NB4 (cell line): ENCODE data around the gene PSMD5.
A peak's percentile ranks its signal among the peaks of the same experiment; 100 is the strongest.

Source experiments
- DNase-seq: peaks from one replicate; pipeline ENCODE4 v3.0.0; 2010; ENCODE audit warnings: low read depth
- H3K4me3 ChIP-seq: one replicate; pipeline ENCODE4 v1.5.1; 2011; ENCODE audit warnings: mild to moderate bottlenecking, low read depth, low read length, moderate library complexity
- MYC ChIP-seq: IDR thresholded peaks from 2 replicates; pipeline ENCODE4 v1.6.1; 2011; ENCODE audit warnings: low read depth, low read length
- POLR2A ChIP-seq: IDR thresholded peaks from 2 replicates; pipeline ENCODE4 v1.6.1; 2011; ENCODE audit warnings: mild to moderate bottlenecking; ENCODE audit not compliant: insufficient read length; ENCODE audit errors: extremely low read depth
- TF ChIP-seq, protein P1 (sequence below): IDR thresholded peaks from 2 replicates; pipeline ENCODE4 v1.6.1; 2011; ENCODE audit warnings: low read depth, low read length
- TF ChIP-seq, protein P2 (sequence below): IDR thresholded peaks from one replicate; pipeline ENCODE4 v1.5.1; 2012; ENCODE audit warnings: low read depth, low read length

Gene PSMD5

DNA sequence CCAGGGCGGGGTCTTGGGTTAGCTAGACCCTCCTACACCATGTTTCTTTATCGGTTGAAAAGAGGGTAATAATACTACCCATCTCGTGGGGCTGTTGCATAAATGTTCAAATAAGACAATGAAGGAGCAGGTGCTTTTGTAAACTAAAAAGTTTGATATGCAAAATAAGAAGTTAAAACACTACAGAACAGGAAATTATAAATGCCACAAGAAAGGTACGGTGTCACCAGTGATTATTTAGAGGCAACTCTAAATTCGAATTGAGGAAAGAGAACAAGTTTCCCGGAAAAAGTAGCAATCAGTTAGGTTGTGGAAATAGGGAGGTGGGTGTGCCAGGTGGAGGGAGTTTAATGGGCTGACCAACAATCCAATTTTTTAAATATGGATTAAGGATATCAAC is 36.7 kb upstream of the PSMD5 start:
- TF ChIP-seq, protein P1, sequence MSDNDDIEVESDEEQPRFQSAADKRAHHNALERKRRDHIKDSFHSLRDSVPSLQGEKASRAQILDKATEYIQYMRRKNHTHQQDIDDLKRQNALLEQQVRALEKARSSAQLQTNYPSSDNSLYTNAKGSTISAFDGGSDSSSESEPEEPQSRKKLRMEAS: no peak
- no peak for TF ChIP-seq POLR2A
- no peak for DNase-seq
- no peak overlapping the region for H3K4me3 ChIP-seq

DNA sequence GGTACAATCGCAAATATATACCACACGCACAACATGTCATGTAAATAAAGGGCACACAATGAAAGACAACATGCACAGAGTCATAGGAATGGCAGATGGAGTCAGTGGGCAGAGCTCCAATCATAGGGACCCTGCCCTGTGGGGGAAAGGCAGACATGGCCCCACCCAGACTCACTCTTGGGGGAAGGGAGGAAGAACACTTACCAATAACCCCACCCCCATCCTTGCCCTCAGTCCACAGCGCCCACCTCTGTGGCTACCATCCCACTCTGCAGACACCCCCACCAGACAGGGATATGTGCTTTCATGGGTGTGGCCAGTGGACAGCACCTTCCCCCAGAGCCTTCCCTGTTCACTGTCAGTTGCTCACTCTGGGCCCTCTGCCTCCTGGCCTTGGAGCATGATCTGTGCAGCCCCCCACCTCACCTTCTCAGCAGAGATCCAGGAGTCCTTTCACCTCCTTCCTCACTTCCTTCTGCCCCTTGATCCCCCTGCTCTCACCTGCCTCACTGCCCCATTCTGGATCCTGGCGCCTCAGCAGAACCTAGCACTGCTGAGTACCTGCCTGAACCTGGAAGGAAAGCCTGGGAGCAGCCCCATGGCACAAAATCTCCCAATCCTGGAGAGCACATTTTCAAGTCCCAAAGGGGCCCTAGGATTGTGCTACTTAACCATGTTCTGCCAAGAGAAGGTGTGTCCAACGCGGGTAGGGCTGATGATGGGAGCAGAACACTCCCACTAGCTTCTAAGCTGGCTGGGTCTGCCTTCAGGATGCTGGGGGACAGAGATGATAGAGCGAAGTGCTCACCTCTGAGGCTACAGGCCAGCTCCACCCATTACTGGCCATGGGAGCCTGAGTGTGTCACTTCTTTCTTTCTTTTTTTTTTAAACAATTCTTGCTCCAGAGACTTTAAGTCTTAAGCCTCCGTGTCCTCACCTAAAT is 35.7 kb upstream of the PSMD5 start:
- H3K4me3 ChIP-seq: peak overlapping the region; percentile 91
- peak; percentile 51 for DNase-seq
- TF ChIP-seq, protein P2, sequence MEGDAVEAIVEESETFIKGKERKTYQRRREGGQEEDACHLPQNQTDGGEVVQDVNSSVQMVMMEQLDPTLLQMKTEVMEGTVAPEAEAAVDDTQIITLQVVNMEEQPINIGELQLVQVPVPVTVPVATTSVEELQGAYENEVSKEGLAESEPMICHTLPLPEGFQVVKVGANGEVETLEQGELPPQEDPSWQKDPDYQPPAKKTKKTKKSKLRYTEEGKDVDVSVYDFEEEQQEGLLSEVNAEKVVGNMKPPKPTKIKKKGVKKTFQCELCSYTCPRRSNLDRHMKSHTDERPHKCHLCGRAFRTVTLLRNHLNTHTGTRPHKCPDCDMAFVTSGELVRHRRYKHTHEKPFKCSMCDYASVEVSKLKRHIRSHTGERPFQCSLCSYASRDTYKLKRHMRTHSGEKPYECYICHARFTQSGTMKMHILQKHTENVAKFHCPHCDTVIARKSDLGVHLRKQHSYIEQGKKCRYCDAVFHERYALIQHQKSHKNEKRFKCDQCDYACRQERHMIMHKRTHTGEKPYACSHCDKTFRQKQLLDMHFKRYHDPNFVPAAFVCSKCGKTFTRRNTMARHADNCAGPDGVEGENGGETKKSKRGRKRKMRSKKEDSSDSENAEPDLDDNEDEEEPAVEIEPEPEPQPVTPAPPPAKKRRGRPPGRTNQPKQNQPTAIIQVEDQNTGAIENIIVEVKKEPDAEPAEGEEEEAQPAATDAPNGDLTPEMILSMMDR: no peak
- TF ChIP-seq, protein P1: no peak
- TF ChIP-seq POLR2A: no peak
- no peak for TF ChIP-seq MYC

DNA sequence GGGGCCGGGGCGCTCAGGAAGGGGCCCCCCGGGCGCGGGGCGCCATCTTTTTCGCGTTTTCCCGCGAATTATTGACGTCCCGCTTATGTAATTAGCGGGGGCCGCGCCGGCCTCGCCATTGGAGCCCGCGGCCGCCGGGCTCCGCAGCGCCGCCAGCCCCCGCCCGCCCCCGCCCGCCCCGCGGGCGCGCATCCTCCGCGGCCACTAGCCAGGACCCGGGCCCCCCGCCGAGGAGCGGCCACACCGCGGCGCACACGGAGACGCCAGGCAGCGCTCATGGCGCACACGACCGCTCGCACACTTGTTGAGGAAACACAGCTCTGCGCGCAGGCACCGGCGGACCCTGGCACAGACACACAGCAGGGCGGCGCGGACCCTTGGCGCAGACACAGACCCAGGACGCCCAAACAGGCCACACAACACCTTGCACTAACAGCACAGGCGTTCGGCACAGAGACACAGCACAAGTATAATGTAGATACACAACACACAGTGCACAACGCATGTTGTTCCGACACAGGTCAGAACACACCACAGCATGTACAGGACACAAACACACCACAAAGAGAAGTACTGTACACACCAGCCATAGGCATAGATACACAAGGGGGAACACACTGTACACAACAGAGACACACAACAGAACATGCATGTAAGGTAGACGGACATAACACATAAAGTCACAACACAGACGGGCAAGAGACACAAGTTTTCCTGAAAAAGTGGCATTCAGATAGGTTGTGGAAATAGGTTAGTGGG is 34.7 kb upstream of the PSMD5 start:
- DNase-seq: peak; percentile 89
- peak overlapping the region; percentile 91 for H3K4me3 ChIP-seq
- TF ChIP-seq MYC (peak; percentile 47; the same call in 1 of the 2 replicates), POLR2A (peak; percentile 69)
- TF ChIP-seq, protein P1: no peak; the same call in 1 of the 2 replicates
- TF ChIP-seq, protein P2: no peak

DNA sequence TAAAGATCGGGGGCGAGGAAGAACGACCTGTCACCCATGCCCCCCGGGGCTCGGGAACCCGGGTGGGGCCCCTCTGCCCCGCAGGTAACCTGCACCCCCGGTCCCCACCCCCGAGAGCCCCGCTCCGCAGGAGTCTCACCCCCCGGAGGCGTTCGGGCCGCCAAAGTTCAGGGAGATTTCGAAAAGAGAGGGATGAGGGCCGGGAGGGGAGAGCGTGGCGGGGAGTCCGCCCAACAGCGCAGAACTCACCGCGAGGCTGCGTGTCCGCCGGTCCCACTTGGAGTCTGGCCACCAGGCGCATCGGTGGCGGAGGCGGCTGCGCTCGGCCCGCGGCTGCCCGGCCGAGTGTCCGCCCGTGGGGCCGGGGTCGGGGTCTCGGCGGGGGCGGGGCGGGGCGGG is 34.1 kb upstream of the PSMD5 start, which contains the start of gene PHF19:
PHF19 (minus strand) TSS at position 347 of the 399 bp plus-strand sequence. CDS start 2,447 bp downstream, outside the sequence.
- TF ChIP-seq MYC: no peak
- TF ChIP-seq, protein P1: peak; percentile 1; the same call in 1 of the 2 replicates
- peak within 1 kb of the TSS; percentile 91 for H3K4me3 ChIP-seq
- no peak for DNase-seq

DNA sequence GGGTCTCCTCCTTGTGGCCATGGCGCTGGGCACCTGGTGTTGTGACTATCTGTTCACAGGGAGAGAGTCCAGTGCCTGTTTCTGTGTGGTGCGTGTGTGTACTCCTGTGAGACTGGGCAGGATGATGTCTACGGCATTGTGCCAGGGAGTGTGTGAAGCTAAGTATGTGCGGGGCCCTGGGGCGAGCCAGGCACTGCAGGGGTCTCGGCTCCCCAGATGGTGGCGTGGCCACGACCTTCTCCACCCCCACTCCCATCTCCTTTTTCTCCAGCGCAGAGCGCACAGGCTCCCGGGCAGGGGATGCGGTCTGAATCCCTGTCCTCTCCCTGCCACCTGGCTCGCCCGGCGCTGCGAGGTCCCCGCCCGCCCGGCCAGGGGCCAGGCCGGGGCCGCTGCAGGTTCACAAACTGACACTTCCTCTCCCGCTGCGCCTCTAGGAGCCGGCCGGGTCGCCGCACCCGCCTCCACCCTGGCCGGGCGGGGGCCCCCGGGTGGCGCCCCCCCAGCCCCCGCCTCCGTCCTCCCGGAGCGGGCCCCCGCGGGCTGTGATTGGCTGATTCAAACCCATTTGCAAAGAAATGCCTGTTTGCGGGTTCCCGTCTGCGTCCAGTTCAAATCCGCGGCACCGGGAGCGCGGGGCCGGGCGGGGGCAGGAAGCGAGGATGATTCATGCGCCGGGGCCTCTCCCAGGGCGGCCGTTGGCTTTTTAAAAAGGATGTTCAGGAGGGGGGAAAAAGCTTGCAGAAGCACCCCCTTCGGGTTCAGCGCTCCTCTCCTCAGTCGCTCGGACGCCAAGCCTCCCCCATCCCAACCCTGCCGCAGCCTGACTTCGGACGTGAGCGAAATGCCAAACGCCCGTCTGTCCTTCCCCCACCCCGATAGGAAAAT is 33.5 kb upstream of the PSMD5 start:
- TF ChIP-seq, protein P1: peak; percentile 31; the same call in 1 of the 2 replicates
- no peak for TF ChIP-seq POLR2A
- peak; percentile 97 for DNase-seq
- H3K4me3 ChIP-seq: peak overlapping the region; percentile 89

DNA sequence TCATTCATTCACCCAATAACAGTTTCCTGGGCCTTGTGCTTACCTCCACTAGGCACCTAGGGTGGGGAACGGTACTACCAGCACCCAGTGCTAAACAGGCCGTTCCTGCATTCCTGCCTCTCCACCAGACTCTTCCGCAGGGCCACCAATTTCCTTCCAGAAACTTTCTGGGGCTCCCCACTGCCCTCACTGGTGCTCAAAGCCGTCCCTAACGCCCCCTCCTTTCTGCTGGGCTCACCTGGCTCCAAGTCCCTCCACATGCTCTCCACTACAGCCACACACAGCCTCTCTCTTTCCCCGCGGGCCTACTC is 32.9 kb upstream of the PSMD5 start:
- TF ChIP-seq, protein P2: no peak
- TF ChIP-seq, protein P1: no peak
- TF ChIP-seq POLR2A (no peak), MYC (no peak)
- peak overlapping the region; percentile 89 for H3K4me3 ChIP-seq

More for the DNA sequence above, 32.9 kb upstream of the PSMD5 start:
- no peak for DNase-seq
